DOHH2 (cell line): ENCODE data around the gene MAPKBP1.

Experiments used
- H3F3A ChIP-seq: fragments of 200-600 bp; sonication (generic), shearing (Covaris generic); 2 replicates; pipeline ENCODE4 v1.6.0; 2016; ENCODE audit warnings: antibody characterized with exemption, mild to moderate bottlenecking; ENCODE audit not compliant: control insufficient read depth, insufficient read depth
- H3K27ac ChIP-seq: fragments of 200-600 bp; sonication (generic); 2 replicates; pipeline ENCODE4 v1.5.1; 2014; ENCODE audit warnings: low read depth, mild to moderate bottlenecking, low read length, moderate library complexity
- H3K27me3 ChIP-seq: fragments of 200-600 bp; sonication (generic); 2 replicates; pipeline ENCODE4 v1.6.1; 2014; ENCODE audit warnings: mild to moderate bottlenecking, low read length, mixed read lengths; ENCODE audit not compliant: control insufficient read depth
- H3K36me3 ChIP-seq: fragments of 200-600 bp; sonication (generic); 2 replicates; pipeline ENCODE4 v1.6.1; 2014; ENCODE audit warnings: mild to moderate bottlenecking, low read length, moderate library complexity, mixed read lengths; ENCODE audit not compliant: control insufficient read depth
- H3K4me1 ChIP-seq: fragments of 200-600 bp; sonication (generic); 2 replicates; pipeline ENCODE4 v1.6.1; 2014; ENCODE audit warnings: mild to moderate bottlenecking, low read length, mixed read lengths; ENCODE audit not compliant: control insufficient read depth
- H3K4me2 ChIP-seq: fragments of 200-600 bp; sonication (generic); 2 replicates; pipeline ENCODE4 v1.6.0; 2014; ENCODE audit warnings: mild to moderate bottlenecking, low read length, moderate library complexity
- H3K4me3 ChIP-seq: fragments of 200-600 bp; sonication (generic); 2 replicates; pipeline ENCODE4 v1.5.1; 2014; ENCODE audit warnings: mild to moderate bottlenecking, low read length, mixed read lengths
- H3K79me2 ChIP-seq: fragments of 200-600 bp; sonication (generic); 2 replicates; pipeline ENCODE4 v1.6.1; 2014; ENCODE audit warnings: mild to moderate bottlenecking, low read length, mixed read lengths; ENCODE audit not compliant: control insufficient read depth
- H3K9me2 ChIP-seq: fragments of 200-600 bp; sonication (generic); replicated peaks from 2 replicates; pipeline ENCODE4 v1.6.1; 2014; ENCODE audit warnings: mild to moderate bottlenecking, low read length, mixed read lengths; ENCODE audit not compliant: control insufficient read depth
- H3K9me3 ChIP-seq: fragments of 200-600 bp; sonication (generic); 2 replicates; pipeline ENCODE4 v1.6.1; 2014; ENCODE audit warnings: antibody characterized with exemption, low read length, mixed read lengths; ENCODE audit not compliant: control insufficient read depth, insufficient read depth
- H4K20me1 ChIP-seq: fragments of 200-600 bp; sonication (generic); 2 replicates; pipeline ENCODE4 v1.6.0; 2014; ENCODE audit warnings: low read depth, mild to moderate bottlenecking, antibody characterized with exemption, low read length, moderate library complexity; ENCODE audit not compliant: control insufficient read depth, insufficient read depth
- EZH2phosphoT487 ChIP-seq: fragments of 200-600 bp; sonication (generic); IDR thresholded peaks from 2 replicates; pipeline ENCODE4 v1.6.1; 2017; ENCODE audit warnings: borderline replicate concordance, mild to moderate bottlenecking, antibody characterized with exemption, low read length, moderate library complexity, mixed read lengths
- TF ChIP-seq, protein P1 (sequence below): fragments of 200-600 bp; sonication (generic); IDR thresholded peaks from one replicate; pipeline ENCODE4 v1.5.1; 2014; ENCODE audit warnings: antibody characterized with exemption, mild to moderate bottlenecking, low read depth, low read length; ENCODE audit not compliant: poor library complexity, severe bottlenecking

MAPKBP1 gene

DNA sequence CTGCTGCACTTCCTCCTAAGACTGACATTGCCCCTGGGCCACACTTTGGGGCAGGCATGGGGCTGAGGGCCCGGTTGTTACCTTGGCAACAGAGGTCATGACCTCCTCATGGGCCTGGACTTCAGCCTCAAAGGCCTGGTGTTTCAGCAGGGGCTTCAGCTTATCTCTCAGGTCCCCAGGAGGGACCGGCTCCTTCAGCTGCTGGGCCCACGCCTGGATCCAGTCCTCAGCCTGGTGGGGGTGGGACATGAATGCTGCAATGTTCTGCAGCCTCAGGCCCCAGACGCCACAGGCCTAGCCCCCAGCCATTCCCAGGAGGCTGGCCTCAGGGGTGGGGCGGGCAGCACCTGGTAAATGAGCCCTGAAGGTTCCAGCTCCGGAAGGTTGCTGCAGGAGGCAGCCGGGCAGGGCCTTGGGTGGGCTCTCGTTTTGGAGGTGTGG, 92.0 kb downstream of the MAPKBP1 start:
- Histone ChIP-seq H3K9me2 (no peaks in the 10 kb centered on the region), H3F3A (no peaks in the 10 kb centered on the region), H3K36me3 (no peaks in the 10 kb centered on the region), H3K4me2 (no peak overlapping the region), H3K9me3 (no peaks in the 10 kb centered on the region), H3K4me3 (no peak overlapping the region), H3K4me1 (no peaks in the 10 kb centered on the region), H3K27ac (no peak overlapping the region), H3K27me3 (no peaks in the 10 kb centered on the region), H4K20me1 (no peaks in the 10 kb centered on the region), H3K79me2 (no peaks in the 10 kb centered on the region)
- TF ChIP-seq EZH2phosphoT487 = no peak
- TF ChIP-seq, protein P1, sequence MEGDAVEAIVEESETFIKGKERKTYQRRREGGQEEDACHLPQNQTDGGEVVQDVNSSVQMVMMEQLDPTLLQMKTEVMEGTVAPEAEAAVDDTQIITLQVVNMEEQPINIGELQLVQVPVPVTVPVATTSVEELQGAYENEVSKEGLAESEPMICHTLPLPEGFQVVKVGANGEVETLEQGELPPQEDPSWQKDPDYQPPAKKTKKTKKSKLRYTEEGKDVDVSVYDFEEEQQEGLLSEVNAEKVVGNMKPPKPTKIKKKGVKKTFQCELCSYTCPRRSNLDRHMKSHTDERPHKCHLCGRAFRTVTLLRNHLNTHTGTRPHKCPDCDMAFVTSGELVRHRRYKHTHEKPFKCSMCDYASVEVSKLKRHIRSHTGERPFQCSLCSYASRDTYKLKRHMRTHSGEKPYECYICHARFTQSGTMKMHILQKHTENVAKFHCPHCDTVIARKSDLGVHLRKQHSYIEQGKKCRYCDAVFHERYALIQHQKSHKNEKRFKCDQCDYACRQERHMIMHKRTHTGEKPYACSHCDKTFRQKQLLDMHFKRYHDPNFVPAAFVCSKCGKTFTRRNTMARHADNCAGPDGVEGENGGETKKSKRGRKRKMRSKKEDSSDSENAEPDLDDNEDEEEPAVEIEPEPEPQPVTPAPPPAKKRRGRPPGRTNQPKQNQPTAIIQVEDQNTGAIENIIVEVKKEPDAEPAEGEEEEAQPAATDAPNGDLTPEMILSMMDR = no peak

DNA sequence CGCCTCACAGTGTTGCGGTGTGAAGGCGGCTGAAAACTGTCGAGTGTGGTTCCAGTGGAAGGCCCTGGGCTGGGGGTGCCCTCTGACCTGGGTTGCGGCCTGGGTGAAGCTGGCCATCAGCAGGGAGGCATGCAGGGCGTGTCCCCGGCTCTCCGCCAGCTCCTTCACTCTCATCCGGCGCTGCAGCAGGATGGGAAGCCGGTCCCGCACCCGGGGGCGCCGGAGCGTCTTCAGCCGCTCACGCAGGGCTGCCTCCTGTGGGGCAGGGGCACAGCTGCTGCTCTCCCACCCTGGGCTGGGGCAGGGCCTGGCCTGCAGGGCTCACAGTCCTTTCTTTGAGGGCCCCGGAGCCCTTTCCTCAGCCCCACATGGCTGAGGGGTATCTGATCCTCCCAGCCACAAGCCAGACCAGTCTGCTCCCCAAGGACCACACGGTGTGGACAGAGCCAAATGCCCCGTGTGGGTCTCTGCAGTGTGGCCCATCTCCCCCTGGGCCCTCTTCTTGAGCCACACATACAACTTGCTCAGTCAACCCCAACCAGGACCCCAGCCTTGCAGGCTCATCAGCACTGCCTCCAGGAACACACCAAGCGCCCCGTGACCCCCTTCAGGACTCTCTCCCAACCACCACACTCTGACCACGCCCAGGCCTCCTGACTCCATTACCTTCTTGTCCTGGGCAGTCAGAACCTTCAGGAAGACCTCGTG, 92.7 kb downstream of the MAPKBP1 start:
- Histone ChIP-seq H3K9me2 (no peaks in the 10 kb centered on the region), H3K4me2 (no peak overlapping the region), H3K36me3 (no peaks in the 10 kb centered on the region), H3K4me1 (no peaks in the 10 kb centered on the region), H3K79me2 (no peaks in the 10 kb centered on the region), H3K9me3 (no peaks in the 10 kb centered on the region), H4K20me1 (no peaks in the 10 kb centered on the region), H3K27ac (no peak overlapping the region), H3K4me3 (no peak overlapping the region), H3K27me3 (no peaks in the 10 kb centered on the region), H3F3A (no peaks in the 10 kb centered on the region)
- TF ChIP-seq EZH2phosphoT487 = no peak
- TF ChIP-seq, protein P1 = no peak

DNA sequence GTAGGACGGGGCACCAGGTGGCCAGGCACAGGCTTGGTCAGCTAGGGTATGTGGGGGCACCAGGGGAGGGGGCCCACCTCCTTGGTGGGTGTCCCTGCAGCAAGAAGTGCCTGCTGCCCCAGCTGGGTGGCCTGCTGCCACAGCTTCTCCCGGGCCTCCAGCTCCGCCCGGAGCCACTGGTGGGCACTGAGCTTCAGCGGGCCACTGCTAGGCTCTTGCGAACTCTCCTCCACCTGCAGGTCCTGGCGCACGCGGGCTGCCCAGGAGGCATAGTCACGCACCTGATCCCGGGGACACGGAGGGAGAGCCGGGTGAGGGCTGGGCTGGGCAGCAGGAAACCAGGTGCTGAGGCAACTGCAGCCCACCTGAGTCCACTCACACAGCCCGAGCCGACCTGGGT, 94.0 kb downstream of the MAPKBP1 start:
- H3K4me3 ChIP-seq = no peak overlapping the region
- no peak for TF ChIP-seq EZH2phosphoT487
- TF ChIP-seq, protein P1 = no peak
- no peaks in the 10 kb centered on the region for H3K36me3 ChIP-seq
- no peaks in the 10 kb centered on the region for H3F3A ChIP-seq
- no peak overlapping the region for H3K4me2 ChIP-seq
- H4K20me1 ChIP-seq = no peaks in the 10 kb centered on the region
- peaks cover 3% of the 10 kb centered on the region; the same call in 1 of the 2 replicates for H3K27me3 ChIP-seq
- H3K27ac ChIP-seq = no peak overlapping the region
- no peaks in the 10 kb centered on the region for H3K9me2 ChIP-seq
- no peaks in the 10 kb centered on the region for H3K4me1 ChIP-seq
- no peaks in the 10 kb centered on the region for H3K9me3 ChIP-seq
- H3K79me2 ChIP-seq = no peaks in the 10 kb centered on the region
